ENCODE data around the gene LRRC58. TPM values are rescaled to one million over a fixed set of nuclear protein-coding genes. Genes with fewer than 3 reads are reported as not detected.

The LRRC58 gene
- total and polyA plus RNA-seq, 2 of the 13 experiments (the other 11 are each of a cell fraction or from before 2014, with no cell fraction given), result 9.7 to 17.3 TPM

DNA sequence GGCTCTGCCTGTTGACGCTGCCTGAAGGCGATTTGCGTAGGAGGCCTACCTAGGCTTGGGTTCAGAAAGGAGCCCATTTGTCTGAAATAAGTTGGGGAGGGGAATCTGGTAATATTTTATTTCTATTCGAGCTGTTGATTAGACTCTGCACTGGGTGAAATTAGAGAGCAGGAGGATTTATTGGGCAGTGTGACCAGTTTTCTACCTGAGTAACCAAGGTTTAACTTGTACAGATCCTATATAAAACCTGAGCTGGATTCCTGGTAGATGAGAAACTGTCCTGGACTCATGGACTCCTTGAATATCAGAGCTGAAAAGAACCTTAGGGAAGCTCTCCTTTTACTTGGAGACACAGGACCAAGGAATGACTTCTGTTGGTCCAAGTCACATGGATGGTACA, 44.5 kb downstream of the LRRC58 start:
- TF ChIP-seq NFE2L2 (IDR thresholded peaks at IDR 0.05; ENCODE audit: low read length) (no peak), SETDB1 (CRISPR knock-in tag; IDR thresholded peaks at IDR 0.05; ENCODE audit: borderline replicate concordance) (no peak), EP300 (IDR thresholded peaks at IDR 0.05; ENCODE audit: low read depth in 2 of 2, low read length in 2 of 2) (no peak), EP300 (CRISPR knock-in tag; IDR thresholded peaks at IDR 0.05; ENCODE audit: borderline replicate concordance) (no peak), ETV5 (CRISPR knock-in tag; IDR thresholded peaks at IDR 0.05; ENCODE audit: borderline replicate concordance) (no peak), AKAP8 (CRISPR knock-in tag; IDR thresholded peaks at IDR 0.05) (no peak), BHLHE40 (IDR thresholded peaks at IDR 0.05; ENCODE audit: low read length) (no peak), JUN (CRISPR knock-in tag; IDR thresholded peaks at IDR 0.05) (no peak), ZNF883 (CRISPR knock-in tag; IDR thresholded peaks at IDR 0.05; ENCODE audit: not compliant biosample characterization) (no peak), TMF1 (CRISPR knock-in tag; IDR thresholded peaks at IDR 0.05; ENCODE audit: low read depth) (no peak), SALL1 (CRISPR knock-in tag; IDR thresholded peaks at IDR 0.05) (no peak), MEIS2 (CRISPR knock-in tag; IDR thresholded peaks at IDR 0.05) (no peak), KAT8 (CRISPR knock-in tag; IDR thresholded peaks at IDR 0.05) (no peak), ZNF333 (CRISPR knock-in tag; IDR thresholded peaks at IDR 0.05; ENCODE audit: borderline replicate concordance) (no peak)
- TF ChIP-seq, protein P1, sequence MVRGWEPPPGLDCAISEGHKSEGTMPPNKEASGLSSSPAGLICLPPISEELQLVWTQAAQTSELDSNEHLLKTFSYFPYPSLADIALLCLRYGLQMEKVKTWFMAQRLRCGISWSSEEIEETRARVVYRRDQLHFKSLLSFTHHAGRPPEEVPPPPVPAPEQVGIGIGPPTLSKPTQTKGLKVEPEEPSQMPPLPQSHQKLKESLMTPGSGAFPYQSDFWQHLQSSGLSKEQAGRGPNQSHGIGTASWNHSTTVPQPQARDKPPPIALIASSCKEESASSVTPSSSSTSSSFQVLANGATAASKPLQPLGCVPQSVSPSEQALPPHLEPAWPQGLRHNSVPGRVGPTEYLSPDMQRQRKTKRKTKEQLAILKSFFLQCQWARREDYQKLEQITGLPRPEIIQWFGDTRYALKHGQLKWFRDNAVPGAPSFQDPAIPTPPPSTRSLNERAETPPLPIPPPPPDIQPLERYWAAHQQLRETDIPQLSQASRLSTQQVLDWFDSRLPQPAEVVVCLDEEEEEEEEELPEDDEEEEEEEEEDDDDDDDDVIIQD (CRISPR knock-in tag; IDR thresholded peaks at IDR 0.05; ENCODE audit: low read depth), result no peak
- TF ChIP-seq, protein P2, sequence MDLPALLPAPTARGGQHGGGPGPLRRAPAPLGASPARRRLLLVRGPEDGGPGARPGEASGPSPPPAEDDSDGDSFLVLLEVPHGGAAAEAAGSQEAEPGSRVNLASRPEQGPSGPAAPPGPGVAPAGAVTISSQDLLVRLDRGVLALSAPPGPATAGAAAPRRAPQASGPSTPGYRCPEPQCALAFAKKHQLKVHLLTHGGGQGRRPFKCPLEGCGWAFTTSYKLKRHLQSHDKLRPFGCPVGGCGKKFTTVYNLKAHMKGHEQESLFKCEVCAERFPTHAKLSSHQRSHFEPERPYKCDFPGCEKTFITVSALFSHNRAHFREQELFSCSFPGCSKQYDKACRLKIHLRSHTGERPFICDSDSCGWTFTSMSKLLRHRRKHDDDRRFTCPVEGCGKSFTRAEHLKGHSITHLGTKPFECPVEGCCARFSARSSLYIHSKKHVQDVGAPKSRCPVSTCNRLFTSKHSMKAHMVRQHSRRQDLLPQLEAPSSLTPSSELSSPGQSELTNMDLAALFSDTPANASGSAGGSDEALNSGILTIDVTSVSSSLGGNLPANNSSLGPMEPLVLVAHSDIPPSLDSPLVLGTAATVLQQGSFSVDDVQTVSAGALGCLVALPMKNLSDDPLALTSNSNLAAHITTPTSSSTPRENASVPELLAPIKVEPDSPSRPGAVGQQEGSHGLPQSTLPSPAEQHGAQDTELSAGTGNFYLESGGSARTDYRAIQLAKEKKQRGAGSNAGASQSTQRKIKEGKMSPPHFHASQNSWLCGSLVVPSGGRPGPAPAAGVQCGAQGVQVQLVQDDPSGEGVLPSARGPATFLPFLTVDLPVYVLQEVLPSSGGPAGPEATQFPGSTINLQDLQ (CRISPR knock-in tag; IDR thresholded peaks at IDR 0.05), result no peak
- TF ChIP-seq, protein P3, sequence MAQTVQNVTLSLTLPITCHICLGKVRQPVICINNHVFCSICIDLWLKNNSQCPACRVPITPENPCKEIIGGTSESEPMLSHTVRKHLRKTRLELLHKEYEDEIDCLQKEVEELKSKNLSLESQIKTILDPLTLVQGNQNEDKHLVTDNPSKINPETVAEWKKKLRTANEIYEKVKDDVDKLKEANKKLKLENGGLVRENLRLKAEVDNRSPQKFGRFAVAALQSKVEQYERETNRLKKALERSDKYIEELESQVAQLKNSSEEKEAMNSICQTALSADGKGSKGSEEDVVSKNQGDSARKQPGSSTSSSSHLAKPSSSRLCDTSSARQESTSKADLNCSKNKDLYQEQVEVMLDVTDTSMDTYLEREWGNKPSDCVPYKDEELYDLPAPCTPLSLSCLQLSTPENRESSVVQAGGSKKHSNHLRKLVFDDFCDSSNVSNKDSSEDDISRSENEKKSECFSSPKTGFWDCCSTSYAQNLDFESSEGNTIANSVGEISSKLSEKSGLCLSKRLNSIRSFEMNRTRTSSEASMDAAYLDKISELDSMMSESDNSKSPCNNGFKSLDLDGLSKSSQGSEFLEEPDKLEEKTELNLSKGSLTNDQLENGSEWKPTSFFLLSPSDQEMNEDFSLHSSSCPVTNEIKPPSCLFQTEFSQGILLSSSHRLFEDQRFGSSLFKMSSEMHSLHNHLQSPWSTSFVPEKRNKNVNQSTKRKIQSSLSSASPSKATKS (CRISPR knock-in tag; IDR thresholded peaks at IDR 0.05), result no peak
- TF ChIP-seq, protein P4, sequence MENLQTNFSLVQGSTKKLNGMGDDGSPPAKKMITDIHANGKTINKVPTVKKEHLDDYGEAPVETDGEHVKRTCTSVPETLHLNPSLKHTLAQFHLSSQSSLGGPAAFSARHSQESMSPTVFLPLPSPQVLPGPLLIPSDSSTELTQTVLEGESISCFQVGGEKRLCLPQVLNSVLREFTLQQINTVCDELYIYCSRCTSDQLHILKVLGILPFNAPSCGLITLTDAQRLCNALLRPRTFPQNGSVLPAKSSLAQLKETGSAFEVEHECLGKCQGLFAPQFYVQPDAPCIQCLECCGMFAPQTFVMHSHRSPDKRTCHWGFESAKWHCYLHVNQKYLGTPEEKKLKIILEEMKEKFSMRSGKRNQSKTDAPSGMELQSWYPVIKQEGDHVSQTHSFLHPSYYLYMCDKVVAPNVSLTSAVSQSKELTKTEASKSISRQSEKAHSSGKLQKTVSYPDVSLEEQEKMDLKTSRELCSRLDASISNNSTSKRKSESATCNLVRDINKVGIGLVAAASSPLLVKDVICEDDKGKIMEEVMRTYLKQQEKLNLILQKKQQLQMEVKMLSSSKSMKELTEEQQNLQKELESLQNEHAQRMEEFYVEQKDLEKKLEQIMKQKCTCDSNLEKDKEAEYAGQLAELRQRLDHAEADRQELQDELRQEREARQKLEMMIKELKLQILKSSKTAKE (CRISPR knock-in tag; IDR thresholded peaks at IDR 0.05; ENCODE audit: borderline replicate concordance), result no peak
- no peaks in the 10 kb centered on the region for H3K79me2 ChIP-seq (ENCODE audit: insufficient read depth, low read length)
- H3K27me3 ChIP-seq (ENCODE audit: control insufficient read depth in 1 of 2, insufficient read depth in 2 of 2, low read length in 2 of 2), result no peaks in the 10 kb centered on the region; a peak in 1 of 5 replicates
- no peak overlapping the region for H3K4me3 ChIP-seq (replicated peaks in 1 of 3; ENCODE audit: insufficient read depth in 1 of 3, low read depth in 2 of 3, low read length in 3 of 3)
- no peak for DNase-seq (ENCODE audit: low spot score)
- no peaks in the 10 kb centered on the region for H3K4me1 ChIP-seq (ENCODE audit: insufficient read depth, low read length)
- H3K9me3 ChIP-seq (ENCODE audit: low read length), result no peaks in the 10 kb centered on the region
- BruUV-seq (replicated peaks), result no TSS peak
- in situ Hi-C loops (cut with HindIII; ENCODE audit: extremely low pct_ligation_motif_present, low pct_unique_long_range_greater_than_20kb) (no loop called here), intact Hi-C loops (cut with micrococcal nuclease; ENCODE audit: unreplicated experiment) (no loop called here)
- no peak overlapping the region for H3K27ac ChIP-seq (ENCODE audit: extremely low read length, insufficient read depth, low read length)
- ATAC-seq, result no peak
- H4K20me1 ChIP-seq (ENCODE audit: insufficient read depth, low read length), result no peaks in the 10 kb centered on the region
- FAIRE-seq, result no peak
- CTCF ChIA-PET (ENCODE audit: low intra/inter-chr PET ratio, low total read pairs), result no interaction called here
- no peaks in the 10 kb centered on the region for H3K36me3 ChIP-seq (replicated peaks in 1 of 2; ENCODE audit: control insufficient read depth in 1 of 2, insufficient read depth in 2 of 2, low read length in 2 of 2)
- H3K9ac ChIP-seq (ENCODE audit: insufficient read depth, low read depth, low read length), result no peak overlapping the region
- WGBS (ENCODE audit: low lambda C conversion rate), result 77% methylated on average over 4 of the region's 4 CpGs
- POLR2A ChIA-PET, result no interaction called here
- H3K4me2 ChIP-seq (ENCODE audit: low read depth, low read length), result no peak overlapping the region
- H2AFZ ChIP-seq (ENCODE audit: low read length), result no peak overlapping the region

Data from HepG2 (cell line).